ENCODE measurements around the gene CAPN3.

Gene CAPN3

GRCh38 chr15:42367041-42367440 is 7.7 kb downstream of the CAPN3 start:
- H3K36me3 ChIP-seq, result no peaks in the 10 kb centered on the region
- H3K9me3 ChIP-seq (ENCODE audit: severe bottlenecking), result peaks cover 4% of the 10 kb centered on the region
- no peak for DNase-seq
- H3K27me3 ChIP-seq (ENCODE audit: insufficient read depth, low read depth, severe bottlenecking), result no peaks in the 10 kb centered on the region
- TF ChIP-seq, protein P1, sequence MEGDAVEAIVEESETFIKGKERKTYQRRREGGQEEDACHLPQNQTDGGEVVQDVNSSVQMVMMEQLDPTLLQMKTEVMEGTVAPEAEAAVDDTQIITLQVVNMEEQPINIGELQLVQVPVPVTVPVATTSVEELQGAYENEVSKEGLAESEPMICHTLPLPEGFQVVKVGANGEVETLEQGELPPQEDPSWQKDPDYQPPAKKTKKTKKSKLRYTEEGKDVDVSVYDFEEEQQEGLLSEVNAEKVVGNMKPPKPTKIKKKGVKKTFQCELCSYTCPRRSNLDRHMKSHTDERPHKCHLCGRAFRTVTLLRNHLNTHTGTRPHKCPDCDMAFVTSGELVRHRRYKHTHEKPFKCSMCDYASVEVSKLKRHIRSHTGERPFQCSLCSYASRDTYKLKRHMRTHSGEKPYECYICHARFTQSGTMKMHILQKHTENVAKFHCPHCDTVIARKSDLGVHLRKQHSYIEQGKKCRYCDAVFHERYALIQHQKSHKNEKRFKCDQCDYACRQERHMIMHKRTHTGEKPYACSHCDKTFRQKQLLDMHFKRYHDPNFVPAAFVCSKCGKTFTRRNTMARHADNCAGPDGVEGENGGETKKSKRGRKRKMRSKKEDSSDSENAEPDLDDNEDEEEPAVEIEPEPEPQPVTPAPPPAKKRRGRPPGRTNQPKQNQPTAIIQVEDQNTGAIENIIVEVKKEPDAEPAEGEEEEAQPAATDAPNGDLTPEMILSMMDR (IDR thresholded peaks at IDR 0.05; ENCODE audit: low read depth, low read length), result no peak
- no peak overlapping the region for H3K4me3 ChIP-seq (ENCODE audit: low read depth, low read length)
- no peak overlapping the region for H3K27ac ChIP-seq

GRCh38 chr15:42368096-42368495 is 8.8 kb downstream of the CAPN3 start:
- TF ChIP-seq, protein P1 (IDR thresholded peaks at IDR 0.05; ENCODE audit: low read depth, low read length), result no peak
- no peak for DNase-seq
- Histone ChIP-seq H3K27ac (no peak overlapping the region), H3K27me3 (ENCODE audit: insufficient read depth, low read depth, severe bottlenecking) (no peaks in the 10 kb centered on the region), H3K36me3 (no peaks in the 10 kb centered on the region), H3K9me3 (ENCODE audit: severe bottlenecking) (peaks cover 4% of the 10 kb centered on the region), H3K4me3 (ENCODE audit: low read depth, low read length) (no peak overlapping the region)

- Histone ChIP-seq H3K9me3 (ENCODE audit: severe bottlenecking) (peaks cover 4% of the 10 kb centered on the region), H3K4me3 (ENCODE audit: low read depth, low read length) (no peak overlapping the region), H3K27me3 (ENCODE audit: insufficient read depth, low read depth, severe bottlenecking) (no peaks in the 10 kb centered on the region), H3K27ac (no peak overlapping the region), H3K36me3 (no peaks in the 10 kb centered on the region)
- no peak for DNase-seq
- TF ChIP-seq, protein P1 (IDR thresholded peaks at IDR 0.05; ENCODE audit: low read depth, low read length), result no peak
Measured at GRCh38 chr15:42371096-42371495, 11.8 kb downstream of the CAPN3 start.

- DNase-seq, result no peak
- no peaks in the 10 kb centered on the region for H3K27me3 ChIP-seq (ENCODE audit: insufficient read depth, low read depth, severe bottlenecking)
- TF ChIP-seq, protein P1 (IDR thresholded peaks at IDR 0.05; ENCODE audit: low read depth, low read length), result no peak
- peaks cover 12% of the 10 kb centered on the region for H3K9me3 ChIP-seq (ENCODE audit: severe bottlenecking)
- H3K4me3 ChIP-seq (ENCODE audit: low read depth, low read length), result no peak overlapping the region
- H3K27ac ChIP-seq, result no peak overlapping the region
- H3K36me3 ChIP-seq, result no peaks in the 10 kb centered on the region
Measured at GRCh38 chr15:42373274-42373673, 14.0 kb downstream of the CAPN3 start.

DNA sequence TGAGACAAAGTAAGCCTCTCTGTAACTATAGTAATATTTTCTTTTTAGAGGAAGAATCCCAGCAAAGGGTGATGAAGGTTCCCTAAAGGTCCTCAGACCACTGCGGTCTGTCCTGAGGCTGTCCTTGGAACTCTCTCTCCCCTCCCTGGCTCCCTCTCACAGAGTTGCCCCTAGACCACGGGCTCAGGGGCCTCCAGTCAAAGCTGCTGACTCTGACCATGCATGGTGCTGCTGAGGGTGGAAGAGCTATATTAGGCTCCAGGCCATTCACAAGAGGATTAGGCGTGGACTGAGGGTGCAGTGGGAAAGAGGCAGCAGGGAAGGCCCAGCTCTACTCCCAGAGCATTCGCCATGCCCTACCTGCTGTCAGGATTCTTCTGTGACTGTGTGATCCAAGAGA is 14.6 kb downstream of the CAPN3 start:
- Histone ChIP-seq H3K36me3 (no peaks in the 10 kb centered on the region), H3K27ac (no peak overlapping the region), H3K4me3 (ENCODE audit: low read depth, low read length) (no peak overlapping the region), H3K27me3 (ENCODE audit: insufficient read depth, low read depth, severe bottlenecking) (no peaks in the 10 kb centered on the region), H3K9me3 (ENCODE audit: severe bottlenecking) (peaks cover 10% of the 10 kb centered on the region)
- no peak for DNase-seq
- TF ChIP-seq, protein P1 (IDR thresholded peaks at IDR 0.05; ENCODE audit: low read depth, low read length), result no peak

GRCh38 chr15:42374810-42375209 is 15.5 kb downstream of the CAPN3 start:
- H3K9me3 ChIP-seq (ENCODE audit: severe bottlenecking), result peaks cover 10% of the 10 kb centered on the region
- no peaks in the 10 kb centered on the region for H3K27me3 ChIP-seq (ENCODE audit: insufficient read depth, low read depth, severe bottlenecking)
- TF ChIP-seq, protein P1 (IDR thresholded peaks at IDR 0.05; ENCODE audit: low read depth, low read length), result no peak
- DNase-seq, result no peak
- H3K36me3 ChIP-seq, result no peaks in the 10 kb centered on the region
- H3K4me3 ChIP-seq (ENCODE audit: low read depth, low read length), result no peak overlapping the region
- H3K27ac ChIP-seq, result no peak overlapping the region

Measured in WERI-Rb-1 (cell line).